Esophagus muscularis mucosa (tissue), 4 donors: ENCODE results near the gene TSPAN11.

Experiments used
- EP300 ChIP-seq: sonication (generic); formaldehyde crosslinking; IDR thresholded peaks from one replicate; pipeline ENCODE4 v1.6.1; 2017; ENCODE audit warnings: antibody characterized with exemption
- POLR2A ChIP-seq: fragments of 450-650 bp; IDR thresholded peaks from one replicate; pipeline ENCODE4 v1.6.1; 2017; ENCODE audit warnings: antibody characterized with exemption, moderate library complexity, mild to moderate bottlenecking, low read depth
- TF ChIP-seq, protein P1 (sequence below), 3 experiments: fragments of 200-600 bp in 2 of 3; fragments of 450-650 bp in 1 of 3; sonication (generic) in 2 of 3; IDR thresholded peaks; one replicate each; pipeline ENCODE4 v1.5.1; 2017 to 2019; ENCODE audit warnings: antibody characterized with exemption in 3 of 3, mild to moderate bottlenecking in 2 of 3, moderate library complexity in 1 of 3

DNA sequence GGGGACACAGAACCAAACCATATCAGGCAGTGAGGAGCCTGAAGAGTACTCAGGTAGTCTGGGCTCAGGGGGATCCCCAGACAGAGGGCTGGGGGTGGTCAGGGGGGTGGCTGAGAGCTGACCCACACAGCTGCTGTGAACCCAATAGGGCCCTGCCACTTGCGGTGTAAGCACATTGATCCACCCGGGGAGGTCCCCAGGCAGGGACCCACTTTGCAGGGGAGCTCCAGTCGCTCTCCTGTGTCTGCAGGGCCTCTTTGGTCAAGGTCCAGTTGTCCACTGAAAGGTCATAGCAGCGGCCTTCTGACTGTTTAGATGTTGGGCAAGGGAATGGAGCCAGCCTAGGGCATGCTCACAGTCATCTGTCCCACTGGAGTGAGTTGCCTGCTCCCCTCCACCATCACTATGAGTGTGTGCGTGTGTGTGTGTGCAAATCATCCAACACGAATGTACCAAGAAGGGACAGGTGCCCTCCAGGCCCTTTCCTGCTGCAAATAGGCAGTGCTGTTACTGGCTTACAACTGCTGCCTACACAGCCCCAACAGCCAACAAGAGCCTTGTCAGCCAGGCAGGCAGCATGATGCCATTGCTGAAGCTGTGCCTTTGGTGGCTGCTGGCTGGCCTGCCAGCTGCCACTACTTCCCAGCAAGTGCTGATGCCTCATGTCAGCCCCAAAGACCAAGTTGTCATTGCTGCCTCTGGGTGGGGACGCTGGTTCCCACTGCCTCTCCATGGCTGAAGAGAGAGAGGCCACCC, 71.3 kb downstream of the TSPAN11 start:
- TF ChIP-seq, protein P1, sequence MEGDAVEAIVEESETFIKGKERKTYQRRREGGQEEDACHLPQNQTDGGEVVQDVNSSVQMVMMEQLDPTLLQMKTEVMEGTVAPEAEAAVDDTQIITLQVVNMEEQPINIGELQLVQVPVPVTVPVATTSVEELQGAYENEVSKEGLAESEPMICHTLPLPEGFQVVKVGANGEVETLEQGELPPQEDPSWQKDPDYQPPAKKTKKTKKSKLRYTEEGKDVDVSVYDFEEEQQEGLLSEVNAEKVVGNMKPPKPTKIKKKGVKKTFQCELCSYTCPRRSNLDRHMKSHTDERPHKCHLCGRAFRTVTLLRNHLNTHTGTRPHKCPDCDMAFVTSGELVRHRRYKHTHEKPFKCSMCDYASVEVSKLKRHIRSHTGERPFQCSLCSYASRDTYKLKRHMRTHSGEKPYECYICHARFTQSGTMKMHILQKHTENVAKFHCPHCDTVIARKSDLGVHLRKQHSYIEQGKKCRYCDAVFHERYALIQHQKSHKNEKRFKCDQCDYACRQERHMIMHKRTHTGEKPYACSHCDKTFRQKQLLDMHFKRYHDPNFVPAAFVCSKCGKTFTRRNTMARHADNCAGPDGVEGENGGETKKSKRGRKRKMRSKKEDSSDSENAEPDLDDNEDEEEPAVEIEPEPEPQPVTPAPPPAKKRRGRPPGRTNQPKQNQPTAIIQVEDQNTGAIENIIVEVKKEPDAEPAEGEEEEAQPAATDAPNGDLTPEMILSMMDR (IDR thresholded peaks at IDR 0.05) = no peak
- TF ChIP-seq POLR2A (no peak), EP300 (no peak)
